HCT116 (cell line): ENCODE measurements around the gene OSBPL8. TPM values are rescaled to one million over a fixed set of nuclear protein-coding genes. Genes with fewer than 3 reads are reported as not detected.

Experiments used
- ATAC-seq: fragments of 200-7000 bp; cut with Tn5 transposase; 2 replicates; pipeline ENCODE4 v1.9.1; 2020; ENCODE audit warnings: mild to moderate bottlenecking, moderate library complexity
- BruUV-seq: library from RNA; stranded (reverse); fragments of 400-500 nt; replicated peaks from 2 replicates; lab custom pipeline; 2021; lab: Mats Ljungman, UMichigan
- CTCF ChIA-PET: fragments of 300-600 bp; sonication (Branson Sonifier 250); formaldehyde crosslinking; loops from one replicate; lab custom pipeline; 2021; ENCODE audit warnings: antibody characterized with exemption; lab: Charles Lee
- POLR2A ChIA-PET: fragments of 300-600, 350-600 bp; sonication (Branson Sonifier 250); formaldehyde crosslinking; loops from one replicate; lab custom pipeline; 2021; ENCODE audit warnings: antibody characterized with exemption; lab: Charles Lee
- RAD21 ChIA-PET, 2 experiments: fragments of 300-600 bp; sonication (Branson Sonifier 250); formaldehyde crosslinking; loops; one replicate each; lab custom pipeline; 2023; ENCODE audit warnings: low total read pairs in 2 of 2; ENCODE audit not compliant: uncharacterized antibody in 2 of 2, unreplicated experiment in 2 of 2, low non-redundant PET in 1 of 2; lab: Charles Lee
- DNase-seq: peaks from one replicate; pipeline ENCODE4 v3.0.0-alpha.2; 2010; ENCODE audit warnings: low read depth, low spot score
- H2AFZ ChIP-seq: fragments of 200-600 bp; shearing (Covaris generic), sonication (generic); 2 replicates; pipeline ENCODE4 v1.6.1; 2017; ENCODE audit warnings: low read depth, mixed run types, mixed read lengths, antibody characterized with exemption, low read length; ENCODE audit not compliant: poor library complexity, severe bottlenecking
- H3K27ac ChIP-seq: 2 replicates; pipeline ENCODE4 v1.5.1; 2012; ENCODE audit warnings: low read depth, low read length
- H3K27me3 ChIP-seq: fragments of 200-600 bp; sonication (generic); 2 replicates; pipeline ENCODE4 v1.6.1; 2016; ENCODE audit warnings: mixed run types, low read length, mixed read lengths; ENCODE audit not compliant: insufficient read depth
- H3K36me3 ChIP-seq, 2 experiments: fragments of 200-500 bp in 1 of 2; fragments of 200-600 bp in 1 of 2; sonication (Bioruptor generic) in 1 of 2; sonication (generic) in 1 of 2; 2 replicates each; pipeline versions ENCODE4 v1.5.1 to v1.6.1; 2014 to 2016; ENCODE audit warnings: low read length in 2 of 2, inconsistent platforms in 1 of 2, mixed read lengths in 1 of 2, mixed run types in 1 of 2; ENCODE audit not compliant: insufficient read depth in 2 of 2, control insufficient read depth in 1 of 2
- H3K4me1 ChIP-seq, 2 experiments: fragments of 200-600 bp in 1 of 2; sonication (generic) in 1 of 2; 2 replicates each; pipeline versions ENCODE4 v1.5.1 to v1.6.1; 2012 to 2017; ENCODE audit warnings: low read length in 2 of 2, inconsistent platforms in 1 of 2, mild to moderate bottlenecking in 1 of 2, mixed read lengths in 1 of 2, mixed run types in 1 of 2, moderate library complexity in 1 of 2; ENCODE audit not compliant: insufficient read depth in 2 of 2, control insufficient read depth in 1 of 2
- H3K4me2 ChIP-seq: fragments of 200-600 bp; sonication (generic); 2 replicates; pipeline ENCODE4 v1.6.1; 2017; ENCODE audit warnings: mixed run types, low read length, mixed read lengths
- H3K4me3 ChIP-seq, 2 experiments: fragments of 200-600 bp in 1 of 2; sonication (generic) in 1 of 2; replicated peaks in 1 of 2; 2 replicates each; pipeline ENCODE4 v1.5.1; 2011 to 2016; ENCODE audit warnings: low read length in 2 of 2, control low read depth in 1 of 2, low read depth in 1 of 2, mild to moderate bottlenecking in 1 of 2, mixed read lengths in 1 of 2, mixed run types in 1 of 2
- H3K79me2 ChIP-seq: fragments of 200-600 bp; sonication (generic); 2 replicates; pipeline ENCODE4 v1.6.1; 2017; ENCODE audit warnings: mild to moderate bottlenecking, mixed run types, low read length, moderate library complexity, mixed read lengths; ENCODE audit not compliant: insufficient read depth
- H3K9ac ChIP-seq: fragments of 200-600 bp; sonication (generic); 2 replicates; pipeline ENCODE4 v1.6.1; 2016; ENCODE audit warnings: low read length, mixed read lengths
- H3K9me2 ChIP-seq: fragments of 200-600 bp; sonication (generic), shearing (Covaris generic); 2 replicates; pipeline ENCODE4 v1.6.1; 2017; ENCODE audit warnings: mixed run types, mild to moderate bottlenecking, moderate library complexity; ENCODE audit not compliant: insufficient read depth
- H3K9me3 ChIP-seq, 2 experiments: fragments of 200-500 bp in 1 of 2; fragments of 200-600 bp in 1 of 2; sonication (Bioruptor generic) in 1 of 2; sonication (generic) in 1 of 2; 2 replicates each; pipeline ENCODE4 v1.6.1; 2014 to 2017; ENCODE audit warnings: low read length in 2 of 2, mixed read lengths in 2 of 2, inconsistent platforms in 1 of 2, low read depth in 1 of 2, mild to moderate bottlenecking in 1 of 2, mixed run types in 1 of 2, moderate library complexity in 1 of 2; ENCODE audit not compliant: control insufficient read depth in 1 of 2, insufficient read depth in 1 of 2
- H4K20me1 ChIP-seq: fragments of 200-600 bp; sonication (generic), shearing (Covaris generic); 2 replicates; pipeline ENCODE4 v1.6.1; 2017; ENCODE audit warnings: mixed run types, mild to moderate bottlenecking, moderate library complexity; ENCODE audit not compliant: insufficient read depth
- CBX3 ChIP-seq: IDR thresholded peaks from 2 replicates; pipeline ENCODE4 v1.6.1; 2012; ENCODE audit warnings: low read depth
- EGR1 ChIP-seq: IDR thresholded peaks from 2 replicates; pipeline ENCODE4 v1.6.1; 2012; ENCODE audit warnings: low read depth
- ELF1 ChIP-seq: IDR thresholded peaks from 2 replicates; pipeline ENCODE4 v1.6.1; 2012; ENCODE audit warnings: low read depth, borderline replicate concordance
- EZH2phosphoT487 ChIP-seq: fragments of 200-600 bp; IDR thresholded peaks from 2 replicates; pipeline ENCODE4 v1.6.1; 2018; ENCODE audit warnings: antibody characterized with exemption, borderline replicate concordance
- JUND ChIP-seq: IDR thresholded peaks from 2 replicates; pipeline ENCODE4 v1.6.1; 2012
- POLR2A ChIP-seq: IDR thresholded peaks from 2 replicates; pipeline ENCODE4 v1.7.0; 2011; ENCODE audit warnings: borderline replicate concordance; ENCODE audit not compliant: insufficient read depth, insufficient read length; ENCODE audit errors: extremely low read depth
- POLR2AphosphoS5 ChIP-seq: IDR thresholded peaks from 2 replicates; pipeline ENCODE4 v1.6.1; 2011; ENCODE audit warnings: mild to moderate bottlenecking, low read depth, low read length, moderate library complexity
- RAD21 ChIP-seq: IDR thresholded peaks from 2 replicates; pipeline ENCODE4 v1.6.1; 2012; ENCODE audit warnings: low read depth, mild to moderate bottlenecking
- SP1 ChIP-seq: IDR thresholded peaks from 2 replicates; pipeline ENCODE4 v1.6.1; 2012; ENCODE audit warnings: low read depth
- SRF ChIP-seq: IDR thresholded peaks from 2 replicates; pipeline ENCODE4 v1.6.1; 2012; ENCODE audit warnings: low read depth
- YY1 ChIP-seq: IDR thresholded peaks from 2 replicates; pipeline ENCODE4 v1.6.1; 2011; ENCODE audit warnings: low read length, low read depth, moderate library complexity, mild to moderate bottlenecking; ENCODE audit not compliant: insufficient replicate concordance; ENCODE audit errors: extremely low read depth
- intact Hi-C: fragments of 100-400 bp; cut with micrococcal nuclease; formaldehyde crosslinking; loops from 2 replicates; pipeline ENCODE4 v1.10.0; 2022
- total RNA-seq: library from RNA; stranded (reverse); gene quantifications from one replicate; pipeline ENCODE4 v1.2.1, GENCODE V29; 2021; ENCODE audit not compliant: unreplicated experiment
- TF ChIP-seq, protein P1 (sequence below): IDR thresholded peaks from 2 replicates; pipeline ENCODE4 v1.6.1; 2012
- TF ChIP-seq, protein P2 (sequence below): IDR thresholded peaks from 2 replicates; pipeline ENCODE4 v1.6.1; 2012
- TF ChIP-seq, protein P3 (sequence below): IDR thresholded peaks from 2 replicates; pipeline ENCODE4 v1.6.1; 2011; ENCODE audit warnings: mild to moderate bottlenecking, low read length, moderate library complexity; ENCODE audit not compliant: insufficient replicate concordance; ENCODE audit errors: extremely low read depth

The OSBPL8 gene
- total RNA-seq, 1 experiment from 2014 or later, result 115 TPM

DNA sequence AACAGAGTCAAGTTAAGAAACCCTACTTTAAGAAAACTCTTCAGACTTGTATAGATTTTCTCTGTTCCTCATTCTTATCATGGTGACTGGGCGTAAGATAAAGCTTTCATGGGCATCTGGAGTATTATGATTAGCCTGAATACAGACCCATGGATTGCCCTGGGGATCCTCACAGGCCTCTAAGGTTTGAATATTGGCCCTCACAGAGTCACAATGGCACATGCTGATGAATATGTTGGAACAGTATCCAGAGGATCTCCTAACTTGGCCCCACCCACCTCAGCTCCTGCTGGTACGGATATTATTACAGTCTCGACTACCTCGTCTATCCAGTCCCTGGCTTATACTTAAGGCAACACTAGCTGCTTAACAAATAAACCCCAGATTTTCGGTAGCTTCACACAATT is 8.1 kb downstream of the OSBPL8 start:
- intact Hi-C loops, result no loop called here
- CTCF ChIA-PET, result no interaction called here
- peaks cover 95% of the 10 kb centered on the region for H3K79me2 ChIP-seq
- TF ChIP-seq, protein P1, sequence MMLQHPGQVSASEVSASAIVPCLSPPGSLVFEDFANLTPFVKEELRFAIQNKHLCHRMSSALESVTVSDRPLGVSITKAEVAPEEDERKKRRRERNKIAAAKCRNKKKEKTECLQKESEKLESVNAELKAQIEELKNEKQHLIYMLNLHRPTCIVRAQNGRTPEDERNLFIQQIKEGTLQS, result no peak
- TF ChIP-seq POLR2A, result no peak
- no peak for TF ChIP-seq YY1
- TF ChIP-seq, protein P2, sequence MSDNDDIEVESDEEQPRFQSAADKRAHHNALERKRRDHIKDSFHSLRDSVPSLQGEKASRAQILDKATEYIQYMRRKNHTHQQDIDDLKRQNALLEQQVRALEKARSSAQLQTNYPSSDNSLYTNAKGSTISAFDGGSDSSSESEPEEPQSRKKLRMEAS, result no peak
- no peak for TF ChIP-seq SRF
- TF ChIP-seq CBX3, result no peak
- no peak for TF ChIP-seq RAD21
- TF ChIP-seq EZH2phosphoT487, result no peak
- no peak for TF ChIP-seq ELF1
- no peak for TF ChIP-seq EGR1
- no peak for TF ChIP-seq JUND
- TF ChIP-seq, protein P3, sequence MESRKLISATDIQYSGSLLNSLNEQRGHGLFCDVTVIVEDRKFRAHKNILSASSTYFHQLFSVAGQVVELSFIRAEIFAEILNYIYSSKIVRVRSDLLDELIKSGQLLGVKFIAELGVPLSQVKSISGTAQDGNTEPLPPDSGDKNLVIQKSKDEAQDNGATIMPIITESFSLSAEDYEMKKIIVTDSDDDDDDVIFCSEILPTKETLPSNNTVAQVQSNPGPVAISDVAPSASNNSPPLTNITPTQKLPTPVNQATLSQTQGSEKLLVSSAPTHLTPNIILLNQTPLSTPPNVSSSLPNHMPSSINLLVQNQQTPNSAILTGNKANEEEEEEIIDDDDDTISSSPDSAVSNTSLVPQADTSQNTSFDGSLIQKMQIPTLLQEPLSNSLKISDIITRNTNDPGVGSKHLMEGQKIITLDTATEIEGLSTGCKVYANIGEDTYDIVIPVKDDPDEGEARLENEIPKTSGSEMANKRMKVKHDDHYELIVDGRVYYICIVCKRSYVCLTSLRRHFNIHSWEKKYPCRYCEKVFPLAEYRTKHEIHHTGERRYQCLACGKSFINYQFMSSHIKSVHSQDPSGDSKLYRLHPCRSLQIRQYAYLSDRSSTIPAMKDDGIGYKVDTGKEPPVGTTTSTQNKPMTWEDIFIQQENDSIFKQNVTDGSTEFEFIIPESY, result no peak
- TF ChIP-seq POLR2AphosphoS5, result no peak
- TF ChIP-seq SP1, result no peak
- no peak overlapping the region for H3K4me3 ChIP-seq
- H3K36me3 ChIP-seq, result 0 out of 4 replicates have a peak, but pooled peaks cover 0 to 4% of the 10 kb centered on the region in 2 experiments
- no peaks in the 10 kb centered on the region for H3K4me1 ChIP-seq
- no peaks in the 10 kb centered on the region for H3K9me3 ChIP-seq
- RAD21 ChIA-PET, result no interaction called here
- ATAC-seq (no peak), DNase-seq (no peak)
- H3K9ac ChIP-seq, result no peak overlapping the region
- no peaks in the 10 kb centered on the region for H3K27me3 ChIP-seq
- peaks cover 3% of the 10 kb centered on the region; the same call in 1 of the 2 replicates for H4K20me1 ChIP-seq
- POLR2A ChIA-PET, result interaction anchor here (0.7 kb wide), 1 partner anchor 395 kb away, joined by 4 read pairs; no protein-coding TSS in a partner anchor
- H3K9me2 ChIP-seq, result no peaks in the 10 kb centered on the region
- no peak overlapping the region for H3K4me2 ChIP-seq
- H2AFZ ChIP-seq, result no peak overlapping the region
- H3K27ac ChIP-seq, result no peak overlapping the region
- BruUV-seq, result no TSS peak
